Activated CD4-positive, alpha-beta T cell treated with anti-CD3 and anti-CD28 coated beads, Interleukin-2, amount 10 ng/mL, durations not matched to agents 7 days and 5 days (primary cell): Measurements from ENCODE around the gene ACTMAP. TPM values are rescaled to one million over a fixed set of nuclear protein-coding genes. Genes with fewer than 3 reads are reported as not detected.

Experiments used
- CTCF ChIA-PET: fragments of 350-600 bp; sonication (Branson Sonifier 250); formaldehyde crosslinking; loops from one replicate; lab custom pipeline; 2021; ENCODE audit warnings: antibody characterized with exemption; lab: Charles Lee
- POLR2A ChIA-PET: fragments of 350-600 bp; sonication (Branson Sonifier 250); formaldehyde crosslinking; loops from one replicate; lab custom pipeline; 2021; ENCODE audit warnings: antibody characterized with exemption; lab: Charles Lee
- DNase-seq: peaks from one replicate; pipeline ENCODE4 v3.0.0-alpha.2; 2020
- H3K27ac Mint-ChIP-seq: one replicate; pipeline ENCODE4 v1.8.0; 2021; ENCODE audit warnings: mild to moderate bottlenecking, moderate library complexity, mixed read lengths
- H3K27me3 Mint-ChIP-seq: one replicate; pipeline ENCODE4 v1.8.0; 2021; ENCODE audit warnings: mixed read lengths
- H3K36me3 Mint-ChIP-seq: one replicate; pipeline ENCODE4 v1.8.0; 2021; ENCODE audit warnings: low read depth, mixed read lengths
- H3K4me1 Mint-ChIP-seq: one replicate; pipeline ENCODE4 v1.8.0; 2021; ENCODE audit warnings: mixed read lengths
- H3K4me3 Mint-ChIP-seq: one replicate; pipeline ENCODE4 v1.8.0; 2021; ENCODE audit warnings: mild to moderate bottlenecking, moderate library complexity, mixed read lengths
- H3K9me3 Mint-ChIP-seq: one replicate; pipeline ENCODE4 v1.8.0; 2021; ENCODE audit warnings: mixed read lengths
- total RNA-seq, 2 experiments: library from RNA; stranded (reverse); gene quantifications; one replicate each; pipeline ENCODE4 v1.2.3, GENCODE V29; 2021

Gene ACTMAP
- total RNA-seq = 10 to 100 TPM; 17.5 to 19.8 TPM

- DNase-seq = peak; percentile 100
- H3K9me3 Mint-ChIP-seq = no peaks in the 10 kb centered on the region
- peak within 1 kb of the TSS; percentile 100 for H3K4me3 Mint-ChIP-seq
- H3K27ac Mint-ChIP-seq = peak within 1 kb of the TSS; percentile 100
- H3K27me3 Mint-ChIP-seq = no peaks in the 10 kb centered on the region
- POLR2A ChIA-PET = interaction anchor here (0.6 to 0.9 kb wide), 2 partner anchors 28 to 398 kb away, joined by 3 to 10 read pairs; partner anchors contain the start of gene RAB4B
- H3K4me1 Mint-ChIP-seq = peaks cover 40% of the 10 kb centered on the region
- H3K36me3 Mint-ChIP-seq = peaks cover 40% of the 10 kb centered on the region
- CTCF ChIA-PET = interaction anchor here (0.5 to 3.1 kb wide), 10 partner anchors 8 to 116 kb away, joined by 3 to 9 read pairs (median 4); partner anchors contain the start of genes COQ8B and ITPKC
Observed at GRCh38 chr19:40750058-40750873, at the start of gene ACTMAP. Gene ACTMAP, minus strand, starts transcription at chr19:40750477. Its CDS starts 674 bp downstream, at chr19:40749803.

- DNase-seq = peak; percentile 33
- H3K27me3 Mint-ChIP-seq = no peaks in the 10 kb centered on the region
- H3K9me3 Mint-ChIP-seq = no peaks in the 10 kb centered on the region
- H3K36me3 Mint-ChIP-seq = peaks cover 48% of the 10 kb centered on the region
- peaks cover 63% of the 10 kb centered on the region for H3K4me1 Mint-ChIP-seq
- H3K27ac Mint-ChIP-seq = peak overlapping the region; percentile 89
- ChIA-PET POLR2A (interaction anchor here (1.1 kb wide), 1 partner anchor 21 kb away, joined by 5 read pairs; the partner anchor contains the start of gene RAB4B), CTCF (interaction anchor here (1.5 to 4.5 kb wide), 2 partner anchors 21 to 137 kb away, joined by 6 to 22 read pairs; partner anchors contain the start of gene RAB4B)
- peak overlapping the region; percentile 95 for H3K4me3 Mint-ChIP-seq
Observed at GRCh38 chr19:40799558-40800338, 49.5 kb upstream of the ACTMAP start.

- H3K9me3 Mint-ChIP-seq = no peaks in the 10 kb centered on the region
- peaks cover 41% of the 10 kb centered on the region for H3K36me3 Mint-ChIP-seq
- peaks cover 55% of the 10 kb centered on the region for H3K4me1 Mint-ChIP-seq
- peak within 1 kb of the TSS; percentile 95 for H3K4me3 Mint-ChIP-seq
- POLR2A ChIA-PET = interaction anchor here (1.1 to 1.2 kb wide), 2 partner anchors 21 to 44 kb away, joined by 5 to 7 read pairs; partner anchors contain the start of gene RAB4B
- DNase-seq = peak; percentile 100
- H3K27ac Mint-ChIP-seq = peak within 1 kb of the TSS; percentile 95
- CTCF ChIA-PET = interaction anchor here (0.6 to 4.5 kb wide), 6 partner anchors 12 to 1334 kb away, joined by 3 to 22 read pairs (median 4); partner anchors contain the start of gene RAB4B
- no peaks in the 10 kb centered on the region for H3K27me3 Mint-ChIP-seq
Observed at GRCh38 chr19:40798683-40799557, 48.6 kb upstream of the ACTMAP start, which contains the start of gene EGLN2. Gene EGLN2, plus strand, starts transcription at chr19:40799191. Its CDS starts 1,382 bp downstream, at chr19:40800573.

GRCh38 chr19:40797963-40798682, 47.8 kb upstream of the ACTMAP start:
- H3K36me3 Mint-ChIP-seq = peaks cover 34% of the 10 kb centered on the region
- DNase-seq = peak; percentile 72
- peak overlapping the region; percentile 95 for H3K27ac Mint-ChIP-seq
- H3K27me3 Mint-ChIP-seq = no peaks in the 10 kb centered on the region
- peak overlapping the region; percentile 87 for H3K4me3 Mint-ChIP-seq
- CTCF ChIA-PET = interaction anchor here (0.5 to 4.5 kb wide), 9 partner anchors 11 to 1335 kb away, joined by 3 to 22 read pairs (median 3); partner anchors contain the start of gene RAB4B
- peaks cover 47% of the 10 kb centered on the region for H3K4me1 Mint-ChIP-seq
- H3K9me3 Mint-ChIP-seq = no peaks in the 10 kb centered on the region
- POLR2A ChIA-PET = interaction anchor here (0.7 to 1.2 kb wide), 3 partner anchors 20 to 59 kb away, joined by 4 to 7 read pairs (median 5); partner anchors contain the start of gene RAB4B

- DNase-seq = no peak
- Mint-ChIP-seq H3K4me3 (peak overlapping the region; percentile 87), H3K27me3 (no peaks in the 10 kb centered on the region), H3K27ac (peak overlapping the region; percentile 95), H3K4me1 (peaks cover 43% of the 10 kb centered on the region), H3K9me3 (no peaks in the 10 kb centered on the region), H3K36me3 (peaks cover 29% of the 10 kb centered on the region)
- CTCF ChIA-PET = interaction anchor here (0.5 to 4.5 kb wide), 6 partner anchors 9 to 256 kb away, joined by 3 to 22 read pairs (median 8); partner anchors contain the start of gene RAB4B
- POLR2A ChIA-PET = interaction anchor here (0.7 to 1.2 kb wide), 2 partner anchors 43 to 58 kb away, joined by 4 to 5 read pairs; no protein-coding TSS in a partner anchor
Observed at GRCh38 chr19:40797166-40797962, 47.1 kb upstream of the ACTMAP start.

GRCh38 chr19:40791996-40792395, 41.7 kb upstream of the ACTMAP start:
- Mint-ChIP-seq H3K4me1 (peaks cover 11% of the 10 kb centered on the region), H3K36me3 (peaks cover 19% of the 10 kb centered on the region), H3K27me3 (no peaks in the 10 kb centered on the region), H3K4me3 (no peak overlapping the region), H3K9me3 (no peaks in the 10 kb centered on the region), H3K27ac (no peak overlapping the region)
- ChIA-PET CTCF (interaction anchor here (0.5 to 2.4 kb wide), 3 partner anchors 14 to 412 kb away, joined by 3 to 6 read pairs (median 4); no protein-coding TSS in a partner anchor), POLR2A (no interaction called here)
- no peak for DNase-seq

GRCh38 chr19:40791349-40791748, 41.1 kb upstream of the ACTMAP start:
- Mint-ChIP-seq H3K36me3 (peaks cover 24% of the 10 kb centered on the region), H3K27me3 (no peaks in the 10 kb centered on the region), H3K9me3 (no peaks in the 10 kb centered on the region), H3K4me1 (peaks cover 9% of the 10 kb centered on the region), H3K4me3 (no peak overlapping the region), H3K27ac (no peak overlapping the region)
- CTCF ChIA-PET = no interaction called here
- POLR2A ChIA-PET = no interaction called here
- DNase-seq = no peak

- Mint-ChIP-seq H3K4me3 (no peak overlapping the region), H3K27ac (no peak overlapping the region), H3K4me1 (peaks cover 10% of the 10 kb centered on the region), H3K27me3 (no peaks in the 10 kb centered on the region), H3K36me3 (peaks cover 30% of the 10 kb centered on the region), H3K9me3 (no peaks in the 10 kb centered on the region)
- CTCF ChIA-PET = interaction anchor here (0.5 to 3.0 kb wide), 4 partner anchors 8 to 1374 kb away, joined by 3 to 10 read pairs (median 6); partner anchors contain the start of genes EGLN2, PLEKHG2 and RAB4B
- no peak for DNase-seq
- POLR2A ChIA-PET = interaction anchor here (0.8 kb wide), 1 partner anchor 9 kb away, joined by 3 read pairs; the partner anchor contains the start of gene RAB4B
Observed at GRCh38 chr19:40786060-40787037, 36.1 kb upstream of the ACTMAP start.

GRCh38 chr19:40785526-40785925, 35.2 kb upstream of the ACTMAP start:
- ChIA-PET POLR2A (no interaction called here), CTCF (interaction anchor here (0.6 kb wide), 1 partner anchor 33 kb away, joined by 4 read pairs; no protein-coding TSS in a partner anchor)
- Mint-ChIP-seq H3K27ac (no peak overlapping the region), H3K9me3 (no peaks in the 10 kb centered on the region), H3K27me3 (no peaks in the 10 kb centered on the region), H3K4me1 (peaks cover 14% of the 10 kb centered on the region), H3K4me3 (no peak overlapping the region), H3K36me3 (peaks cover 31% of the 10 kb centered on the region)
- DNase-seq = no peak
